H54 (cell line): Measurements from ENCODE around the gene RAB22A.
A peak's percentile ranks its signal among the peaks of the same experiment; 100 is the strongest.

Source experiments
- DNase-seq: peaks from one replicate; pipeline ENCODE4 v3.0.0; 2011; ENCODE audit warnings: low spot score, mixed read lengths; ENCODE audit not compliant: insufficient read length
- FAIRE-seq: peaks from 3 replicates; lab custom pipeline; 2011; peaks lifted over from hg19 to GRCh38; lab: Jason Lieb, UNC
- POLR2A ChIP-seq: IDR thresholded peaks from 2 replicates; pipeline ENCODE4 v1.6.1; 2011; ENCODE audit warnings: low read depth, mild to moderate bottlenecking, low read length

Gene RAB22A

DNA sequence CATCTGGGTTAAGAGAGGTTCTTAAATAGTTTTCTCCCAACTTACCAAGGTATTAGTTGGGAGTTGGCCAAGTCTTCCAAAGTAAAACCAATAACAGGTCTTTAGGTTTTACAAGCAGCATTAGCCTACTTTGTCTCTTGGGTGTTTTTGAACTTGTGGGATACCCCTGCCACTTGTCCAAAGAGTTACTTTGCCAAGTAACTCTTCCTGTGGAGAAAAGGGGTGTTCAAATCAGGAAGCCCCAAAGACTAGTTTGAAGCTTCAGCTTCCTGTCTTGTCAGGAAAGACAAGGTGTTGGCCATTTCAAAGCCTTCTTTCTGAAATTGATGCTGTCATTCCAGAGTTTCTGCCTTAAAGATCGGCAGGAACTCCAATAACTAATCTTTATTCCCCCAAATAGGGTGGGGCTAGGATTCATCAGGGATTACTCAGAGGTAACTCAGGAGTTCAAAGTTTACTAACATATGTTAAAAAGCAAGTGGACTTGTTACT is 822 bp downstream of the RAB22A start:
- no peak for FAIRE-seq
- no peak for TF ChIP-seq POLR2A
- no peak for DNase-seq

GRCh38 chr20:58312836-58313235 is 3.3 kb downstream of the RAB22A start:
- DNase-seq: no peak
- FAIRE-seq: no peak
- TF ChIP-seq POLR2A: no peak

DNA sequence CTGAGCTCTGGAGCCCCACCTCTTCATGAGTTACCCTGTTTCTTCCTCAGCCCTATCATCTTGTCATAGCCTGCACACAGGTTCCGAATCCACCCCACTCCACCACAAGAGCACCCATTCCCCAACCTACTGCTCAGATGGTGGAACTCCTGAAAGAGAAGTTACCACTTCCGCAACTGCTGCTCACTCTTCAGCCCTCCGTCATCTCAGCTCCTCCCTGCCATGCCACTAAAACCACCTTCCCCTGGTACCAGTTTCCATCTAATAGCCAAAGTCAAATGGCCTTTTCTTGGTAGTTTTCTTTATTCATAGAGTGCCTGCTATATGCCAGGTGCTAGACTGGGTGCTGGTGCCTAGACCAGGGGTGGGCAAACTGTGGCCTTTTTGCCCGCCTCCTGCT is 3.9 kb downstream of the RAB22A start:
- no peak for TF ChIP-seq POLR2A
- no peak for DNase-seq
- FAIRE-seq: no peak

GRCh38 chr20:58321205-58321604 is 11.7 kb downstream of the RAB22A start:
- DNase-seq (no peak), FAIRE-seq (no peak)
- no peak for TF ChIP-seq POLR2A

DNA sequence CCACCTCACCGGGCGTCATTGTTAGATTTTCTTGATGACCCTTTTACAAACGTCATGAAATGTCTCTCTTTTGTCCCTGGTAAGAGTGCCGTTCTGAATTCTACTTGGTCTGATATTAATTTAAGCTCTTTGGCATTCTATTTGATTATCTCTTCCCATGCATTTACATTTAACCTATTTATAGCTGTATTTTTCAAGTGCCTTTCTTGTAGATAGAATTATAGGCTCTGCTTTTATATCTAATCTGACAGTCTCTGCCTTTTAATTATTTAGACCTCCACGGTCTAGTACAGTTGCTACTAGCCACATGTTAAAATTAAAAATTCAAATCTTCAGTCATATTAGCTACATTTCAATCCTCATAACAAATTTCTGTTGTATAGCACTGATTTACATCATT is 12.6 kb downstream of the RAB22A start:
- FAIRE-seq: peak; percentile 23
- no peak for DNase-seq
- no peak for TF ChIP-seq POLR2A

DNA sequence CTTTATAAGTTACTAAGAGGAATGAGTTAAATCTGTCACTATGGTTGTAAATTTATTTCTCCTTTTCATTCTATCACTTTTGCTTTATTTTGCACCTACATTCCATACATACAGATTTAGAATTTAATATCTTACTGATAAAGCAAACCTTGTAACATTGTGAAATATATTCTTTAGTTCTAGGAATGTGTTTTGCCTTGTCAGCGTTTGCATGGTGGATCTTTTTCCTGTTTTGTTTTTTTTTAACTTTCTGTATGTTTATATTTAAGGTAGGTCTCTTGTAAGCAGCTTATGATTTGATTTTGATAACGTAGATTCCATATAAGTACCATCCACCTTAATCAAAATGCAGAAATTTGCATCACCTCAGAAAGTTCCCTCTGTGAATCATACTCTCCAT is 16.4 kb downstream of the RAB22A start:
- no peak for DNase-seq
- no peak for TF ChIP-seq POLR2A
- no peak for FAIRE-seq

- FAIRE-seq: no peak
- no peak for DNase-seq
- TF ChIP-seq POLR2A: no peak
These were observed 17.7 kb downstream of the RAB22A start for GRCh38 chr20:58327211-58327610.

DNA sequence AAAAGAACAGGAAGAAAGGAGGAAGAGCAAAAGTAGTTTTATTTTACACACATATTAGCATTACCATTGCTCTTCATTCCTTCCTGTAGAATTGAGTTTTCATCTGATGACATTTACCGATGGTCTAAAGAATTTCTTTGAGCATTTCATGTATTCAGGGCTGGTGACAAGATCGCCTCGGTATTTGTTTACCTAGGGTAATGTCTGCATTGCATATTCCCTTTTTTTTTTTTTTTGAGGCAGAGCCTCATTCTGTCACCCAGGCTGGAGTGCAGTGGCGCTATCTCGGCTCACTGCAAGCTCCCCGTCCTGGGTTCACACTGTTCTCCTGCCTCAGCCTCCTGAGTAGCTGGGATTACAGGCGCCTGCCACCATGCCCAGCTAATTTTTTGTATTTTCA is 19.3 kb downstream of the RAB22A start:
- FAIRE-seq (no peak), DNase-seq (no peak)
- no peak for TF ChIP-seq POLR2A

GRCh38 chr20:58329711-58330110 is 20.2 kb downstream of the RAB22A start:
- FAIRE-seq (no peak), DNase-seq (no peak)
- no peak for TF ChIP-seq POLR2A

- no peak for TF ChIP-seq POLR2A
- FAIRE-seq (no peak), DNase-seq (no peak)
These were observed 20.7 kb downstream of the RAB22A start for GRCh38 chr20:58330249-58330648.

DNA sequence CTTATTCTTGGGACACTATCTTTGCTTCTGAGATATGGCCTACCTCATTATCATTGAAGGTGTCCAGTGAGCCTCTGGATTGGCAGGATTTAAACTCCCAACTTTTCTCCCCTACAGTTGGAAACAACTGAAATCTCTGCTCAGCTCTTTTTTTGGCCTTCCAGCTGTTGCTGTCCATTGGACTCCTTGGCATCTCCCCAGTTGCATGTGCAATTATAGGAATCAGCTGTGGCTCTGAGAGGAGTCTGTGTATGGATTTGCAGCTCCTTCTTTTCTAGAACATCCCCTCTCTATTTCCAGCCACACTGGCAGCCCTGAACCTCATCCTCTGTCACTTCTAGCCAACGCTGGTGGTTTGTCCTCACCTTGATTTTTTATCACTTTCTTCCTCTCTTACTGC is 21.2 kb downstream of the RAB22A start:
- DNase-seq: no peak
- no peak for TF ChIP-seq POLR2A
- no peak for FAIRE-seq

GRCh38 chr20:58331961-58332551 is 22.5 kb downstream of the RAB22A start:
- no peak for DNase-seq
- TF ChIP-seq POLR2A: no peak
- FAIRE-seq: no peak

- DNase-seq (no peak), FAIRE-seq (no peak)
- no peak for TF ChIP-seq POLR2A
These were observed 30.2 kb downstream of the RAB22A start for GRCh38 chr20:58339741-58340140.

- FAIRE-seq (no peak), DNase-seq (no peak)
- TF ChIP-seq POLR2A: no peak
These were observed 30.6 kb downstream of the RAB22A start for GRCh38 chr20:58340151-58340550.

GRCh38 chr20:58340853-58341252 is 31.3 kb downstream of the RAB22A start:
- DNase-seq (no peak), FAIRE-seq (no peak)
- no peak for TF ChIP-seq POLR2A
